H54 (cell line): ENCODE results near the gene KLF11.

Experiments used
- DNase-seq: peaks from one replicate; pipeline ENCODE4 v3.0.0; 2011; ENCODE audit warnings: low spot score, mixed read lengths; ENCODE audit not compliant: insufficient read length
- FAIRE-seq: peaks from 3 replicates; lab custom pipeline; 2011; peaks lifted over from hg19 to GRCh38; lab: Jason Lieb, UNC
- POLR2A ChIP-seq: IDR thresholded peaks from 2 replicates; pipeline ENCODE4 v1.6.1; 2011; ENCODE audit warnings: low read depth, mild to moderate bottlenecking, low read length

The KLF11 gene

DNA sequence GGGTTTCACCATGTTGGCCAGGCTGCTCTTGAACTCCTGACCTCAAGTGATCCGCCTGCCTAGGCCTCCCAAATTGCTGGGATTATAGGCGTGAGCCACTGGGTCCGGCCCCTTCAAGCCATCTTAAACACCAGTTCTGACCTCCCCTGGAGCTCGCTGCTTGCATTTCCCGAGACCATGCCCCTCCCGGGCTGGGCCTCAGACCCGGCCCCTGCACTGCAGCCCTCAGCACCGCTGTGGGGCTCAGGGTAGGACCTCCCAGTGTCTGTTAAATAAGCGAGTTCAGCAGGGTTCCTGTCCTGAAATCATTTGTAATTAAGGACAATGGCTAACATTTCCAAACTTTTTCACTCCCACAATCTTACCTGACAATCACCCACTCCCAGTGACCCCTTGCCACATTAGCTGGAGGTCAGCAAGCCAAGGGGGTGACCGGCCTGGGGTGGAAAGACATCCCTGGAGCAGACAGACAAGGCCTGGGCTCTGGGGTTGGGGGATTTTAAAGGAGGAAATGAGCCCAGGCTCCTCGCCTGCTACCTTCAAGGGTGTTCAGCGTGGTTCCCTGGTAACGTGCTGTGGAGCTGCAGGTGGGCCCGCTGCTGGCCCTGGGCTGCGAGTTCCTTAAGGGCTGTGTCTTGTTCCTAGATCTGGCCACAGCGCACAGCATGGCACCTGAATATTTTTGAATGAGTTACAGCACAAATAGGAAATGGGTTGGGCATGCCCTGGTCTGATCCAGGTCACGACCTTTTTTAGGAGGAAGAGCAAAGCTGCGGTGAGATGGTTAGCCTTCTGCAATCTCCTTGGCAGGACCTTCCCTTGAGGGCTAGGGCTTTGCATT, 21.8 kb downstream of the KLF11 start:
- DNase-seq (no peak), FAIRE-seq (no peak)
- no peak for TF ChIP-seq POLR2A

DNA sequence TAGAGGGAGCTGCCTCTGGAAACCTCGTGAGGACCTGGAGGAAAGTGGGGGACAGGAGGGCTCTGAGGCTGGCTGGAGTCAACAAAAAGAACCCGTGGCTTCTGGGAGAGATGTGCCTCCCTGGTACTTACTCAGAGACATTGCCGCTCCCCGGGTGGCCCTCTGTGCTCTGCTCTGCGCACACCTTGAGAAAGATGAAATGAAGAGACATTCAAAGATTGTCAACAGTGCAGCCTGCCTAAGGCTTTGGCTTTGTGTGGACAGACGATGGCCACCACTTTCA, 22.4 kb downstream of the KLF11 start:
- FAIRE-seq (no peak), DNase-seq (no peak)
- TF ChIP-seq POLR2A: no peak

DNA sequence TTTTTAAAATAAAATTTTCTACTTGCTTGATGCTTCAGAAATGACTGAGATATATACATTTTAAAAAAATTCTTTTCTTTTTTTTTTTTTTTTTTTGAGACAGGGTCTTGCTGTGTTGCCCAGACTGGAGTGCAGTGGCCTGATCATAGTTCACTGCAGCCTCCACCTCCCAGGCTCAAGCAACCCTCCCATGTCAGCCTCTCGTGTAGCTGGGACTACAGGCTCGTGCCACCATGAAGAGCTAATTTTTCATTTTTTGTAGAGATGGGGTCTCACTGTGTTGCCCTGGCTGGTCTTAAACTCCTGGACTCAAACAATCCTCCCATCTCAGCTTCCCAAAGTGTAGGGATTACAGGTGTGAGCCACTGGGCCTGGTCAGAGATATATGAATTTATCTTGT, 24.0 kb downstream of the KLF11 start:
- FAIRE-seq (no peak), DNase-seq (no peak)
- TF ChIP-seq POLR2A: no peak

- no peak for FAIRE-seq
- TF ChIP-seq POLR2A: no peak
- no peak for DNase-seq
Measured at GRCh38 chr2:10067881-10068280, 24.5 kb downstream of the KLF11 start.

DNA sequence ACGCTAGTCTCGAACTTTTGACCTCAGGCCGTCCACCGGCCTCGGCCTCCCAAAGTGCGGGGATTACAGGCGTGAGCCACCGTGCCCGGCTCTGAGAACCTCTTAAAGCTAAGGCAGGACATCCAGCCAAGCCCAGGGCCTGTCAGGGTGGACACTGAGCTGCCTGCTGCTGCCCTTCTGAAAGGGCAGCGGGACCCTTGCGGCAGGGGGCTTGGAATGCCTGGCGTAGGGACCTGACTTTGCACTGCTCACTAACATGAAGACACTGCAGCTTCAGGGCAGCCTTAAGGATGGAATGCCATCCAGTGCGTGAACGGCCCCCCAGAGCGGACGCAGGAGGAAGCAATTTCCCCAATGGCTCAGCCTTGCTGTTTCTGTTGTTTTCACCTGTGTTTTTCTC, 27.8 kb downstream of the KLF11 start:
- no peak for TF ChIP-seq POLR2A
- FAIRE-seq: no peak
- no peak for DNase-seq

- TF ChIP-seq POLR2A: no peak
- no peak for DNase-seq
- FAIRE-seq: no peak
Measured at GRCh38 chr2:10071595-10071994, 28.2 kb downstream of the KLF11 start.

DNA sequence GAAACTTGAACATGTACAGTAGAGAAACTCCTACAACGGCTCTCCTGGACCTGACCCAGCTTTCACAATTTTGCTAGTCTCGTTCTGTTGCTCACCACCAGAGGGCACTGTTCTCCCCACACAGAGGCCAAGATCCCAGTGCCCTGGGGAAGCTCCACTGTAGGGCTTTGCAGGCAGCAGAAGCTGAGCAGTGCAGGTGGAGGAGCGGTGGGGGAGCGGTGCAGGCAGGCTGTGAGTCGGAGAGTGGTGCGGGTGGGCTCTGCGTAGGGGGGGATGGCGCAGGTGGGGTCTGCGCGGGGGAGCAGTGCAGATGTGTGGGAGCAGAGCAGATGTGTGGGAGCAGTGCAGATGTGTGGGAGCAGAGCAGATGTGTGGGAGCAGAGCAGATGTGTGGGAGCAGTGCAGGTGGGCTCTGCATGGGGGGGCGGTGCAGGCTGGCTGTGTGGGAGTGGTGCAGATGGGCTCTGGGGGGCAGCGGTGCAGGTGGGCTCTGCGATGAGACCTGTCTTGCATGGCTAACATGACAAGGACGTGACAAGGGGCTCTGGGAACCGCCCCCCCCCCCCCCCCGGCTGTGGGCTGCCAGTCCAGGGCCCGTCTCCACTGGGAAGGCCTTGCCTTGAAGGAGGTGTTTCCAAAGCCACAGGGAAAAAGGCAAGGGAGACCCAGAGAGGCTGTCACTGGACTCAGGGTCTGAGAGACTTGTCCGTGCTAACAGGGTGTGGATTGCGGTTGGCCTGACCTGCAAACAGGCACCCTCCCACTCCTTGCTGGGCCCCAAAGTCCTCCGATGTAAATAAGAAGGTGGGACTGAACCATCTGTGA, 29.5 kb downstream of the KLF11 start:
- DNase-seq (peak; percentile 92), FAIRE-seq (peak; percentile 43)
- TF ChIP-seq POLR2A: no peak

- DNase-seq (no peak), FAIRE-seq (no peak)
- TF ChIP-seq POLR2A: no peak
Measured at GRCh38 chr2:10073706-10074105, 30.4 kb downstream of the KLF11 start.

GRCh38 chr2:10075101-10075500, 31.8 kb downstream of the KLF11 start:
- DNase-seq (no peak), FAIRE-seq (no peak)
- TF ChIP-seq POLR2A: no peak

GRCh38 chr2:10075571-10076209, 32.3 kb downstream of the KLF11 start:
- DNase-seq: no peak
- no peak for FAIRE-seq
- TF ChIP-seq POLR2A: no peak

DNA sequence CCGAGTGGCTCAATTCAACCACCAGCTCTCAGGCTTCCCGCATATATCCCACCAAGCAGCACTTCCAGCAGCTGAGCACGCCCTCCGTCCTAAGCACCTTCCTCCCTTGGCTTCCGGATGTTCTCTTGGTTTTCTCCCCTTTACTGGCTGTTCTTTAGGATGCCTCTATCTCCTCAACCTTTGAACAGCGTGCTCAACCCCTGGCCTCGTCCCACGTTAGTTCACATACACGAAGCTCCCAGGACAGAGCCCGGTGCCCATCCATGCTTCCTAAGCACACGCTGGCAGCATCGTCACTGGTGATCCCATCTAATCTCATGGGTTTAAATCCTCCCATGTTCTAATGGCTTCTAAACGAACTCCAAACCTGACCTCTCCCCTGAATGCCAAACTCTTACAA, 33.2 kb downstream of the KLF11 start:
- DNase-seq (no peak), FAIRE-seq (no peak)
- TF ChIP-seq POLR2A: no peak

GRCh38 chr2:10076988-10077527, 33.7 kb downstream of the KLF11 start:
- no peak for TF ChIP-seq POLR2A
- DNase-seq: no peak
- no peak for FAIRE-seq

GRCh38 chr2:10078001-10078400, 34.7 kb downstream of the KLF11 start:
- FAIRE-seq: no peak
- no peak for TF ChIP-seq POLR2A
- DNase-seq: no peak

- TF ChIP-seq POLR2A: no peak
- no peak for DNase-seq
- FAIRE-seq: no peak
Measured at GRCh38 chr2:10078704-10079265, 35.4 kb downstream of the KLF11 start.
